Adrenal gland (tissue), 5 donors: ENCODE measurements around the gene EPHB2.

Source experiments
- POLR2A ChIP-seq, 2 donors: fragments of 450-650 bp; IDR thresholded peaks; one replicate each; pipeline ENCODE4 v1.6.1; 2017; ENCODE audit warnings: antibody characterized with exemption in 2 of 2, mild to moderate bottlenecking in 2 of 2, moderate library complexity in 1 of 2
- TF ChIP-seq, protein P1 (sequence below), 6 experiments: fragments of 450-650 bp in 4 of 6; fragments of 200-600 bp in 2 of 6; sonication (generic) in 1 of 6; IDR thresholded peaks; 1 replicate in 5 of 6; 2 replicates in 1 of 6; pipeline versions ENCODE4 v1.5.1 to v1.8.0; 2016 to 2021; ENCODE audit warnings: antibody characterized with exemption in 6 of 6, mild to moderate bottlenecking in 2 of 6, moderate library complexity in 1 of 6
- donor health status: DM: no; HTN: no; CAD: no.

DNA sequence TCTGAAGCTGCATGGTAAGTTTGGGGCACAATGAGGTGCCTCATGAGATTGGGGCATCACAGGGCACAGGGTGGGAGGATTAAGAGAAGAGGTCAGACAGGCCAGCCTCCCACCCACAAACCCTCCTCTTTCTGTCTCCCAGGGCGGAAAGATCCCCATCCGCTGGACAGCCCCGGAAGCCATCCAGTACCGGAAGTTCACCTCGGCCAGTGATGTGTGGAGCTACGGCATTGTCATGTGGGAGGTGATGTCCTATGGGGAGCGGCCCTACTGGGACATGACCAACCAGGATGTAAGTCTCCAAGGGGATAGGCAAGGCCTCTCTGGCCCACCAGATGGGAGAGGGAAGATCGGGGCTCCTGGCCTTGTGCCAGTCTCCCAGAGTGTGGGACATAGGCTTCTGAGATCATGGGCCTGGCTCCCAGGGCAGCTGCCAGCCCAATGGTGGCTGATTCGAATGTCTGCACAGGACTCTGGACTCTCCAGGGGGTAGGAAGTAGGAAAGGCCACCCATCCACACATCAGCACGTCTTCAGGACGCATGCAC lies 198.3 kb downstream of the EPHB2 start:
- TF ChIP-seq POLR2A (IDR thresholded peaks at IDR 0.05), result no peak
- TF ChIP-seq, protein P1, sequence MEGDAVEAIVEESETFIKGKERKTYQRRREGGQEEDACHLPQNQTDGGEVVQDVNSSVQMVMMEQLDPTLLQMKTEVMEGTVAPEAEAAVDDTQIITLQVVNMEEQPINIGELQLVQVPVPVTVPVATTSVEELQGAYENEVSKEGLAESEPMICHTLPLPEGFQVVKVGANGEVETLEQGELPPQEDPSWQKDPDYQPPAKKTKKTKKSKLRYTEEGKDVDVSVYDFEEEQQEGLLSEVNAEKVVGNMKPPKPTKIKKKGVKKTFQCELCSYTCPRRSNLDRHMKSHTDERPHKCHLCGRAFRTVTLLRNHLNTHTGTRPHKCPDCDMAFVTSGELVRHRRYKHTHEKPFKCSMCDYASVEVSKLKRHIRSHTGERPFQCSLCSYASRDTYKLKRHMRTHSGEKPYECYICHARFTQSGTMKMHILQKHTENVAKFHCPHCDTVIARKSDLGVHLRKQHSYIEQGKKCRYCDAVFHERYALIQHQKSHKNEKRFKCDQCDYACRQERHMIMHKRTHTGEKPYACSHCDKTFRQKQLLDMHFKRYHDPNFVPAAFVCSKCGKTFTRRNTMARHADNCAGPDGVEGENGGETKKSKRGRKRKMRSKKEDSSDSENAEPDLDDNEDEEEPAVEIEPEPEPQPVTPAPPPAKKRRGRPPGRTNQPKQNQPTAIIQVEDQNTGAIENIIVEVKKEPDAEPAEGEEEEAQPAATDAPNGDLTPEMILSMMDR (IDR thresholded peaks at IDR 0.05), result no peak
